NCI-H82 (cell line): Measurements from ENCODE around the gene ITPR3.
A peak's percentile ranks its signal among the peaks of the same experiment; 100 is the strongest.

Experiments used
- DNase-seq: peaks from one replicate; lab custom pipeline; 2025; lab: John Stamatoyannopoulos, UW

The ITPR3 gene

DNA sequence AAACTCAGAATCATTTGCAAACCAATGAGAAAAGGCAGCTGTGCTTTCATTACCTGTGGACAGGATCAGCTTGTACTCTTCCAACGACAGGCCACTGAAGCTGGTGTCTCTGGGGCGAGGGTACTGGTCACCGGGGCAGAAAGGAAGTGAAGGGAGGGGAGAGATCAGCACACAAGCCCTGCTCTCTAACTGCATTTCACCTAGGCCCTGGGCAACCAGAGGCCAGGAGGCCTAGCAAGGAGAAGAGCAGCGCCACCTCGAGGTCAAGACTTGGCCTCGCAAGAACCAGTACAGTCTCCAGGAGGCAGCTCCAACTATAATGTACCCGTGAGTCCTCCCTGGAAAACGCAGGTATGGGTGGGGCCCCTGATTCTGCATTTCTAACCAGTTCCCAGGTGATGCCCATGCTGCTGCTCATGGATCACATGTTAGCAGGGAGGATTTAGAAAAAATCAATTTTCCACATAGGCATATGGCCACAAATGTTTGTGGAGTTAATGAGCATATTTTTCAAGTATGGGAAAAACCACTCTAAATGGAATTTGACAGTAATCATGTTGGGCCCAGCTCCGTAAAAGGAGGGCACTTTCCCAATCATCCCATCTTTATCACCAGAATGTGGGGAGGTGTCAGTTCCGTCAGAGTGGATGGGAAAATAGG lies 79.4 kb downstream of the ITPR3 start:
- peak; percentile 89 for DNase-seq

DNA sequence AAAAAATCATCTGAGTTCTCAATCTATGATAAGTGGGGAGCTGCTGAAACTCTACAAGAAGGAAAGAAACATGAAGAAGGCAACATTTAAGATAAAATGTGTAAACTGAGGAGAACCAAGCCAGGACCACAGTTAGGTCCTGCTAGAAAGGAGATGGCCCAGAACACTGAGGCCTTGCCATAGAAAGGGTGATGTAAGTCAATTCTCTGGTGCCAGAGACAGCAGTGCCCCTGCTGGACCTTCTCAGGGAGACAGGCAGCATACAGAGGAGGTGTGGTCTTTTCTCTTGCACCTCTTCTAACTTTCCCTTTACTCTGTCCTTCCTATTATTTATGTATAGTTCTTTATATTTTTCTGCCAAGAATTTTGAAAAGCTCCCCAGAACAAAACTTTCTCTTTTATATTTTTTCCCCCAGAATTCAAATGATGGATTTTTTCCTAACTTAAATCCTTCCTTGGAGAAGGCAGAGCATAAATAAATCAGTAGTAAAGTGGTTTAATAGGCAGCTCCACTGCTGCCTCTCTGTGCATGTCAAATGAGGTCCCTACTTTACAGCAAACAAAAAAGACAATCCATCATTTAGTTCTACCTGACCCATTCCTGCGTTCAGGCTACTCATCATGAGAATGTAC lies 81.3 kb downstream of the ITPR3 start:
- peak; percentile 59 for DNase-seq

DNA sequence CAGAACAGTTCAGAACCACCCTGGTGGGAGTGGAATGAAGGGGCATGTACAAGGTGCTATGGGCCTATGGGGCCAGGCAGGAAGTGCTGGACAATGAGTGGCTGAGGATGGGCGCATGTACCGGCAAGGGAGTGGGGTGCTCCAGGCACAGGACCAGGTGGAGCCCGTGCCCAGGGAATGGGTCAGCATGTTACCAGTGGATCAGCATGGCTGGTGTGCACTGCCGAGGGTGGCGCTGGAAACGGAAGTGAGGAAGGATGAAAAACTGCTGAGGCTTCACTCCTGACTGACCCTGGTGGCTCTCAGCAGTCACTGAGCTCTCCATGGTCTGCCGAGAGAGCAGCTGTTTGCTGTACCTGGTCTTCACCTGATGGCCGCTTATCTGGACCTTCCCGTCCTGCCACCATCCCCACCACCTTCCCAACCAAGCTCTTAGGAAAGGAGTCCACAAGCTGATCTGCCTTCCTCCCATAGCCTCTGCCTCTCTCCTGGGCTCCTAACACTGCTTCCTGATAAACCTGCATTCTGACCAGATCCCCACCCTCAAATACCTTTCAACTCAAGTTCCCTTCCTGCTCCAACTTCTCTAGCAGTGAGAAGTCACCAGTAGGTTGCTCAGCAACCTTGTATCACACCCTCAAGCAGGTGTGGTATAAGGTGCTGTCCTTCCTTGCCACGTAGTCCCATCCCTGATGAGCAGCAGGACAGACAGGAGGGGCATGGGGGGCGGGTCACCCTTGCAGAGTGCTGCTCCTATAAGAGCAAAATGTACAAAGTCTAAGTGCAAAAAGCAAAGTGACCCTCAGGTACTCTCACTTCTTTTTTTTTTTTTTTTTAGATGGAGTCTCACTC lies 83.3 kb downstream of the ITPR3 start:
- DNase-seq, result no peak

DNA sequence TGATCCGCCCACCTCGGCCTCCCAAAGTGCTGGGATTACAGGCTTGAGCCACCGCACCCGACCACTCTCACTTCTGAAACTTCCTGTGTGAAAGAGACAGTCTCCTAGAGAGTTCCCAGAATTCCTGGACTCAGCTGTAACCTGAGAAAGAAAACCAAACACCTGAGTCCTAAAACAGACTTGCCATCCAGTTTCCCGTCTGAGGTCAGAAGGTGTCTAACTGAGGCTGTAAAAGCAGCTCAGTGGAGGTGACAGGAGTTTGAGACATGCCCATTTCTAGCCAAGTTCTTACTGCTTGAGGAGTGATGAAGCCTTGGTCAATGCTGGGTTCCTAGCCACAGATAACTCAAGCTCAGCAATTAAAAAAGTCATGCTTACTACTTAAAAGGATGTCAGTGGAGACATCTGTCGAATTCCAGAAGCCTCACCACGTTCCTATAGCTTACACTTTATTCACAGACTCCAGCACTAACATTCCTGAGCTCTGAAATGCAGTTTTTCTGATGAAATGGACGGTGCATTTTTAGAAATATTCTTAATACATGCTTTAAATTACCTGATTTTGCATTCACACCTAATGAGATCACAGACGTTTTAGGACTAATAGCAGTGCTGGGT lies 84.3 kb downstream of the ITPR3 start:
- DNase-seq, result no peak

DNA sequence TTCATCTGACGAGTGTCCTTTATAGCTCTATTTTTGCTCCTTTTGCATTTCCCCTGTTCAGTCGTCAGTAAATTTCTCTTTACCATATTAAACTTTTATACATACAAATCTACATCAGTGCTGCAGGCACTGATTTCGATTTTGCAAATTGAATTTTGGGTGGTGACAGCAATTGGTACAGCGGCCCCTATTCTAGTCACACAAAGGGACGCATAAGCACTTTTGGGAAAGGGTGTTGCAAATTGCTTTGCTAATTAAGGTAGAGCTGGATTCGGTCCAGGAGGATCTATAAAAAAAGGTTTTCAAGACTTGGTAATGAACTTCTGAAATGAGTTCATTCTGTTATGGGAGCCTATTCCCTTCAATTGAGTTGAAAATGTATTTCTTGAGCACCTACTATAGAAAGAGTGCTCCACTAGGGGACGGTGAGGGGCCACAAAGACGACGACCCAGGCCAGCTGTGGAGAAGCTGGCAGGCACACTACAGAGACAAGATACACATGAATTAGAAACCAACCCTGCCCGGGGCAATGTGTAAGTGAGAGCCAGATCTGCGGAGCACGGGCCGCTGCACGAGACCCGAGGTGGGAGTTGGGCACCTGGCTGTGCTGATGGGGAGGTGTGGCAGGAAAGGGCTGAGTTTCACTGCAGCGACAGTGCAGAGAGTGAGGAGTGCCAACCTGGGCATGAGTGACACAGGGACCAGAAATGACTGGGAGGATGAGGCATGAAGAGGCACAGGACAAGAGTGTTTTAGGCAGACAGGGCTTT lies 85.0 kb downstream of the ITPR3 start:
- no peak for DNase-seq

DNA sequence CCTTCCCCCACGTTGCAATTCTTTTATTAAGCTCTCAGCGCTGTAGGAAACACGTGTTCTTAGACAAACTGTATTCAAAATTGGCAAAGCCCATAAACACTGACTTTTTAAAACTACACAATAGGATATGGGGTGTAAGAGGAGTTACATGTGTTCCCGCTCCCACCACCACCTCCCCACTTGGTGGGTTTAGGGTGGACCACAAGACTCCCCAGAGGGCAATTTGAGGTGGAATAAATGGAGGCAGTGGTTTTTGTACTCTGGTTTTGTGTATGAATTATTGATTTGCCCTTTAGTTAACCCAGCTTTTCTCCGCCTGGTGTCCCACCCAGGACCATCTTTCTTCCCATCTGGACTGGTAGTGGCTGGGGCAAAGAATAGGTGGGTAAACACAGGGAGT lies 86.6 kb downstream of the ITPR3 start:
- DNase-seq, result no peak

DNA sequence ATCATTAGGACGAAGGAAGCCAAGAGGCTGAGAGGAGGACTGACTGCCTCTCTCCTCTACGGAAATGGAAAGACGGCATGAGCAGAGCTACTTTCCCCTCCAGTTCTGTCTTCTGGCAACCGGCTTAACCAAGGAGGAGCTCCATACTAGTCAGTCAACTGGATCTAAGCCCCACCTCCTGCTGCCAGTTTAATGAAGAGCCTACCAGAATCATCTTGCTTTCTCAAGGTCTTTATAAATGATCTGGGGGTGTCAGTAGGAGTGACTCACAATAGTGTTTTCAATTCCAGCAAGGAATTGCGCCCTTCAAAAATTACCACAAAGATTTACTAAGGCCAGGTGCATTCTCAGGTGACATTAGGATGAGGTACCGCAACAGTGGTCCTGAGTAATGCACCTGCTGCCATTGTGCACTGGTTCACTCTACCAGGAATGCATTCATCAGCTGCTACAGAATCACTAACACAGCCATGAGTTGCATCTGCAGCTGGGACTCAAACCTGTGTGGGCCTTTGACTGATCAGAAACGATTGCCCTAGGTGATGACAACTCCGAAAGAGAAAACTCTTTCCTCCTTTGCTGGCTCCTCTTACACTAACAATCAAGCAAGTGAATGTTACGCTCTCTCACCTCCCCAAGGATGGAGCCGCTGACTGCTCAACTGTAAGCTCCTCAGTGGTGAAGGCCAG lies 87.5 kb downstream of the ITPR3 start:
- DNase-seq, result no peak

DNA sequence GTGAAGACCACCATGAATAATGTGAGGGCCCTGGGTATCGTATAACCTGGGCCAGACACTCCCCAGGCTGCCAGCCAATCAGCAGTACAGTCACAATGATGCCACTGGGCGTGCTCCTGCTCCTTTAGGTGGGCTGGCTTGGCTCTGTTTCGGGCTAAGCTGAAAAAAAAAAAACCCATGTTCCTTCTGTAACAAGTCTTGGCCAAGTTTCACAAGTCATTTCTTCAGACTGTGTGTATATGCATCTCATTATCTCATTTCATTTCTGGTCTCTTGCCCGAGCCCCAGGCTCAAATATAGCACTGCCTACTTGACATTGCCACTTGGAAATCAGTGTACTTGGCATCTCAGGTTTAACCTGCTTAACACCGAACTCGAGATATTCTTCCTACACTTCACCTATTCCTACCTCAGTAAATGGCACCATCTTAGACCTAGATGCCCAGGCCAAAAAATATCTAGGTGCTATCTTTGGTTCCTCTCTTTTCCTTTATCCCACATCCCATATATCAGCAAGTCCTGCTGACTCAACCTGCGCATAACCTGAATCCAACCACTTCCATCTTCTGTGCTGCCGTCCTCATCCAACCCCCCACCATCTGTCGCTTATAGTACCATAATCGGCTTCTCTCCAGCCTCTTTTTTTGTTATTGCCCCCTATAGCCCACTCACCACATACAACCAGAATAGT lies 88.6 kb downstream of the ITPR3 start:
- peak; percentile 91 for DNase-seq

DNA sequence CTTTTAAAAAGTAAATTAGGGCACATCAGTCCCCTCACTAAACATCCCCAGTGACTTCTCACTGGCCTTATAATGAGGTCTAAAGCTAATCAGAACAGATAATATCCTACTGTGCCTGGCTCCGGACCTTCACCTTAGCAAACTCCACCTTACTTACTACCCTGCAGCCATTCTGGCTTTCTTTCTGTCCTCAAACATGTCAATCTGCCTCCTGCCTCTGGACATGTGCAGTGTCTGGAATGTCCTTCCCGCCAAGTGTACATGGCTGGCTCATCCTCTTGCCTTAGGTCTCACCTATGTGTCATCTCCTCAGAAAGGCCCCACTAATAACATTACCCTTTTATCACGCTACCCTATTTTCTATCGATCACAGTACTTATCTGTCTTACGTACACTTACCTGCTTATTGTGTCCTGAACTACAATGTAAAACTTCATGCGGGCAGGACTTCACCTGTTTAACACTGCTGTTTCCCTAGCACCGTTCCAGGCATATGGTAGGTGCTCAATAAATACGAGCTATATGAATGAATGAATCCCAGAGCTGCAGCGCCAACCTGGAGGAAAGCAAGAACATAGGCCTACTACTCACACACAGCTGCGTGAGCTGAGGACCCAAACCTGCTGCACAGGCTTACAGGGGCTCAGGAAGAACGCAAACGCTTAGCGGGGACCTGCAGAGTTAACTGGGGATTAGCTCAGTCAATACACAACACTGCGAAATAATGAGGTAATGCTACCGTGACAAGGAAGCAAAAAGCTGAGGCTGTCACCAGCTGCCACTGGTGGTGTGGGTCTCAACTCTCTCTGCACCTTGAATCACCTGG lies 89.4 kb downstream of the ITPR3 start:
- peak; percentile 97 for DNase-seq

DNA sequence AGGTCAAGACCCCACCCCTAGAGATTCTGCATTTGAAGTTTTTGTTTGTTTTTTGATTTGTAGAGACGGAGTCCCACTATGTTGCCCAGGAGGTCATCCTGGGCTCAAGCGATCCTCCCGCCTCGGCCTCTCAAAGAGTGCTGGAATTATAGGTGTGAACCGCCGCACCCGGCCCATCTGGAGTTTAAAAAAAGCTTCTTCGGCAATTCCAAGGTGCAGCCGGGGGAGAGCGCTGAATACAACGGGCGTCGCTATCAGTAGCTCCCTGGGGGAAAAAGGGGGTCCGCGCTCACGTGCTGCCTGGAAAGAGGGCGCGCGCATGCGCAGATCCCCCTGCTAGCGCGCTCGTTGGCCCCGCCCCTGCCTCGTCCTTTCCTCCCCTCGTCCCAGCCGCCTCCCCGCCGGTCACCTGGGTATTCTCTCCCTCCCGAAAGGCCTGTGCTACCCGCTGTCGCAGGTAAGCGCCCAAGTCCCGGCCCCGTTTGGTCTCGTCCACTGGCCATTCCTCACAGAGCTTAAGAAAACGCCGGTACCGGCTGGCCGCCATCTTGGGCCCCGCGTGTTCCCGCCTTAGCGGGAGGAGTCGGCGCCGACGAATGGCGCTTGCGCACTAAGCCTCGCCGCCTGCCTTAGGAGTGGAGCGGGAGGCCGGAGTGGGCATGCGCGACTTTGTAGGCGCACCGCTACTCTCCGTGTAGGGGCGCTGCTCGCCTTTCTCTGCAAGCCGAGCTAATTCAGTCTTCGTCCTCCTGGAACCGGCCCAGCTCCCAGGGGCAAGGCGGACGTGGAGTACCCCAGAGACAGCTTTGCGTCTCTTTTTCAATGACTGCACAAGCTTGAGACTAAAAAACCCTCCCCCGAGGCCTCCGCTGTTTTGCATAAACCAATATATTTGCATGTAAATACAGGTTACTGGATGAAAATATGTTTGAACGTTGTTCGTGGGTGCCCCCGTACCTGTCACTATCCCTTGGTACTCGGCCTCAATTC lies 90.3 kb downstream of the ITPR3 start, which contains the start of gene UQCC2:
UQCC2 (minus strand) TSS at position 561 of the 990 bp plus-strand sequence; CDS start at position 547, 14 bp downstream.
- DNase-seq, result peak; percentile 100

DNA sequence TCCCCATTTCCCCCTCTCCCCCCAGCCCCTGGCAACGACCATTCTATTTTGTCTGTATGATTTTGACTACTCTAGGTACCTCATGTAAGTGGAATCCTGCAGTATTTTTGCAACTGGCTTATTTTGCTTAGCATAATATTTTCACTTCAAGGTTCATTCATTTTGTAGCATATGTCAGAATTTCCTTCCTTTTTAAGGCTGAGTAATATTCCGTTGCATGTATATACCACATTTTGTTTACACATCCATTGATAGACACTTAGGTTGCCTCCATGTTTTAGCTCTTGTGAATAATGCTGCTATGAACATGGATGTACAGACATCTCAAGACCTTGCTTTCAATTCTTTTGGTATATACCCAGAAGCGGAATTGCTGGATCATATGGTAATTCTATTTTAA lies 91.8 kb downstream of the ITPR3 start:
- DNase-seq, result no peak

DNA sequence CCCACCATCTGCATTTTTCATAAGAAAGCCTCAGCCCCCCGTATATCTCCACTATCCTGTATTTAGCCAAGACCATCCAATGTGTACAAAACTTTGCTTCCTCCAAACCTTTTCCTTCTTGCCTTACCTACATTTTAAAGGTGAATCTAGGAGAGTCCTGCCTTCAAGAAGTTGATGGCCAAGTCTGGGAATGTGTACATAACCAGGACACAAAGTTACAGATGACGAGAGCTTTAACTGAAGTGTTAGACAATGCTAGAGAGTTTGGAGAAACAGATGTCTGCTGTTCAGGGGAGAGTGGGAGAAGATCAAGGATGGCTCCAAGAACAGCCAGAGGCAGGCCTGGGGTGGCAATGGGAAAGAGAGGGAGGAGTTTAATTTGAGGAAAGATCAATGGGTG lies 92.7 kb downstream of the ITPR3 start:
- DNase-seq, result no peak

DNA sequence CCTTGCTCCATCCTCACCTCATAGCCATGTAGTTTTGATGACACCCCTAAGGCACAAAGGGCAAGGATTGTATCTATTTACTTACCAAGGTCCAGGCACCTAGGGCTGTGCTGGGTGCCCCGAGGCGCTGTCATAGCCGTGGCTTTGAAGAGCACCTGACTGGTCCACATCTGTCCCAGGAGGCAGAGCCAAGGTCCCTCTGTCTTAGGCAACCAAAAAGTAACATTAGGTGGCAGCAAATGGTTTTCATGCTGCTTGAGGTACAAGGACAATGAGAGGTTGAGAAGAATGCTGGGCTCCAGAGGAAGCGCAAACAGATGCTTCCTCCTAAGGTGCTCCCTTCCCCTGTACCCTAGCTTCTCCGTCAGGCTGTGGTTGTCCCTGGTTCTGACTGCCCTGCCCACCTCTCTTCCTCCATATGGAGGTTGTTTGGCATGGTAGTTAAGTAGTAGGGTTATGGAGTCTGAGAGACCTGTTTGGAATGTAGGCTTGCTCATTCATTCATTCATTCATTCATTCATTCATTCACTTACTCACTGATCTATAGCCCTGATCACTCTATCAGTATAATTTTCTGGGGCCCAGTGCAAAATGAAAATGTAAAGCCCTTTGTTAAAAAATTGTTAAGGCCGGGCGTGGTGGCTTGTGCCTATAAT lies 93.4 kb downstream of the ITPR3 start:
- DNase-seq, result no peak

DNA sequence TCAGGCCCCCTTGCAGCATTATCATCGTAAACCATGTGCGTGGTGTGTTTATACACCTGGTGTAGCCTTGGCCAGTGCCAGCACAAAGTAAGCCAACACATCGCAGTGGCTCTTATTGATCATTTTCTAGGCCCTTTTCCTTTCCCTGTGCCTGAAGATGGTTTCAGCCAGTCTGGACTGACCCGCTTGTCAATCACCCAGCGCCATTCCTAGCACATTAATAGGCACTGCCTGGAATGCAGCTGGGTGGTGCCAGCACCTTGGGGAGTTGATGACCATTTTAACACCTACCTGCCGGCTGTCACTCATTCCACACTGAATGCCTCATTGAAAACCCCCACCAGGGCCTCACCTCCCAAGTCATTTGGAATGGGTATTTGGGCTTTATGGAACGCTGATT lies 95.3 kb downstream of the ITPR3 start:
- DNase-seq, result no peak

DNA sequence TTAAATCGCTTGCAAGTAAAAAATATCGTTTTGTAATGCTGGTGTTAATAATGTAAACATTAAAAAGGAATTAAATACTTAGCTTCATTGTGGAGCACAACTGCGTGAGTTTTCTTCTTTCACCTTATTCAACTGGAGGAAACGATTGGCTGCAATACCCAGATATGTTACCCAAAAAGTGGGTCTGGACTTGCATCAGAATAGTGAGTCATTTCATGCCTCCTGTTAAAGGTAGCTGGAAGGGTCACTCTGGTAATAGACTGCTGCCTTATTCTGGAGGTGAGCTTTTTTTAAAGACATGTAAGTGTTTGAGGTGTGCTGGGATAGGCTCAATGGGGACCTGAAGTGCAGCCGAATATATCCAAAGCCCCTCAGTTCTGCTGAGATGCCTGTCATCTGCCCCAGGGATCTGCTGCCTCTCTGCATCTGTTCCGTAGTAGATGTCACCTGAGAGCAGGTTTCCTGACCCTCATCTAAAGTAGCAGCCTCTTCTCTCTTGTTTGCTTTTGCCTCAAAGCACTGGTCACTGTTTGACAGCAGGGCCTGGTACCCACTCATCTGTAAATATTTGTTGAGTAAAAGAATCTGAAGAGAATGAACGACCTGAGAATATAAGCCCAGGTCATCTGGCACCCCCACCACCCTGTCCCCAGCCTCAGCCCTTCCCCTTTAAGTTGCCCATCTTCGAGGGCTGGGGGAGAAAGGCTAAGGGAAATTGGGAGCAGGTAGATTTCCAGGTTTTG lies 95.9 kb downstream of the ITPR3 start:
- DNase-seq, result no peak

DNA sequence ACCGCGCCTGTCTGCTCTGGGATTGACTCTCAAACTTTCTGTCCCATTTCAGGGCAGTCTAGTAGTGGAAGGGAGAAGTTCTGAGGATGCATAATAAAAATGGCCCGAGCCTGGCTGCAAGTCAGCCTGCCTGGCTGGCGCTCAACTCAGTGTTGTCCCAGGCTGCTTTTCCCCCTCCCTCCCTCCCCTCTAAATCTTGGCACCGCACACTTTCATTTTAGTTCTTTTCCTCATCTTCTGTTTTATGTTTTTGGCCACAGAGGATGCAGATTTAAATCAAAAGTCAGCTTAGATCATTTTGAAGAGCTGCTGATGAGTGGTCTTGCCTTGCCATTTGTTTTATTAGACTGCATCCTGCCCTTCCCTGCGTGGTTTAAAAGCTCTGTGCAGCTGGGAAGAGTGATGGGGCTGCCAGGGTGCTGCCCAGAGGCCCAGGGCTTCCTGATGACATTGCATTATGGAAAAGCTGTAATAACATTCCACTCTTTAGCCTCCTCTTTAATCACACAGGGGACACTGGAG lies 96.9 kb downstream of the ITPR3 start:
- DNase-seq, result no peak

DNA sequence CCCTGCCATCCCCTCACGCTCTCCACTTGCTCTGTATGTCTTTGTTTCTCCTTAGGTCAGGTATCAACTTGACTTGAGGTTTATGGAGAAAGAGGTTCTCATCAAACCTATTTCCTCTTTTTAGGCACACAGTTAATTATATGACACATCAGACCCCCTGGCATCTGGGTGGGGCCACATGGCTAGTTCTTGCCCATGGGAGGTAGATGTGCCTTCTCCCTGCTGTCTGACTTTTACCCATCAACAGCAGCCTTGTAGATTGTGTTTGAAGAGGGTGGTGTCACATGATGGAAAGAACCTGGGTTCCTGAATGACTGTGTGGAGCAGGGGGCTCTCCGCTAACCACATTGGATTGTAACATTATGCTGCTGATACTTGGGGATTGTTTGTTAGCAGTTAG lies 97.6 kb downstream of the ITPR3 start:
- no peak for DNase-seq
